PC-3 (cell line): ENCODE data around the gene FAM216A. TPM values are rescaled to one million over a fixed set of nuclear protein-coding genes. Genes with fewer than 3 reads are reported as not detected.
A peak's percentile ranks its signal among the peaks of the same experiment; 100 is the strongest.

Experiments used
- ATAC-seq: fragments of 200-7000 bp; cut with Tn5 transposase; 2 replicates; pipeline ENCODE4 v1.9.1; 2020; ENCODE audit warnings: mild to moderate bottlenecking, moderate library complexity
- BruUV-seq: library from RNA; stranded (reverse); fragments of 400-500 nt; replicated peaks from 2 replicates; lab custom pipeline; 2021; lab: Mats Ljungman, UMichigan
- CTCF ChIA-PET: fragments of 300-600 bp; sonication (Branson Sonifier 250); formaldehyde crosslinking; loops from one replicate; lab custom pipeline; 2022; ENCODE audit warnings: antibody characterized with exemption; lab: Charles Lee
- POLR2A ChIA-PET: fragments of 300-600 bp; sonication (Branson Sonifier 250); formaldehyde crosslinking; loops from one replicate; lab custom pipeline; 2022; ENCODE audit warnings: antibody characterized with exemption; ENCODE audit not compliant: unreplicated experiment; lab: Charles Lee
- DNase-seq: peaks from one replicate; pipeline ENCODE4 v3.0.0-alpha.2; 2015
- H2AFZ ChIP-seq: fragments of 300-600 bp; sonication (generic); 2 replicates; pipeline ENCODE4 v1.6.0; 2016; ENCODE audit warnings: antibody characterized with exemption, low read length
- H3F3A ChIP-seq: fragments of 300-600 bp; sonication (generic); one replicate; pipeline ENCODE4 v1.6.0; 2017; ENCODE audit warnings: antibody characterized with exemption, low read length, control low read depth, mild to moderate bottlenecking; ENCODE audit not compliant: unreplicated experiment
- H3K27ac ChIP-seq: fragments of 300-600 bp; sonication (generic); 2 replicates; pipeline ENCODE4 v1.5.1; 2016; ENCODE audit warnings: mild to moderate bottlenecking, low read length
- H3K27me3 ChIP-seq: fragments of 300-600 bp; sonication (generic); 2 replicates; pipeline ENCODE4 v1.6.1; 2016; ENCODE audit warnings: low read length, mixed read lengths
- H3K36me3 ChIP-seq: fragments of 300-600 bp; sonication (generic); 2 replicates; pipeline ENCODE4 v1.6.1; 2016; ENCODE audit warnings: low read depth, mixed run types, low read length, mixed read lengths
- H3K4me1 ChIP-seq: fragments of 300-600 bp; sonication (generic); 2 replicates; pipeline ENCODE4 v1.5.1; 2016; ENCODE audit warnings: low read length; ENCODE audit not compliant: insufficient read depth
- H3K4me2 ChIP-seq: fragments of 300-600 bp; sonication (generic); 2 replicates; pipeline ENCODE4 v1.6.0; 2016; ENCODE audit warnings: low read length
- H3K4me3 ChIP-seq: fragments of 300-600 bp; sonication (generic); 2 replicates; pipeline ENCODE4 v1.5.1; 2016; ENCODE audit warnings: mild to moderate bottlenecking, low read length, mixed read lengths
- H3K79me2 ChIP-seq: fragments of 300-600 bp; sonication (generic); 2 replicates; pipeline ENCODE4 v1.6.1; 2017; ENCODE audit warnings: low read length, mixed read lengths
- H3K9ac ChIP-seq: fragments of 300-600 bp; sonication (generic); 2 replicates; pipeline ENCODE4 v1.6.0; 2016; ENCODE audit warnings: mild to moderate bottlenecking, low read length
- H3K9me2 ChIP-seq: fragments of 300-600 bp; sonication (generic); replicated peaks from 2 replicates; pipeline ENCODE4 v1.6.1; 2016; ENCODE audit warnings: mixed run types, low read length, mixed read lengths
- H3K9me3 ChIP-seq: fragments of 300-600 bp; sonication (generic); 2 replicates; pipeline ENCODE4 v1.6.1; 2016; ENCODE audit warnings: low read length, mixed read lengths
- H4K20me1 ChIP-seq: fragments of 300-600 bp; sonication (generic); 2 replicates; pipeline ENCODE4 v1.6.1; 2016; ENCODE audit warnings: low read length, mixed read lengths
- CTCF ChIP-seq: fragments of 300-600 bp; sonication (generic); conservative IDR thresholded peaks from 2 replicates; pipeline ENCODE4 v1.5.1; 2017; ENCODE audit warnings: antibody characterized with exemption, low read depth, mild to moderate bottlenecking, low read length
- EZH2 ChIP-seq: fragments of 300-600 bp; sonication (generic); IDR thresholded peaks from one replicate; pipeline ENCODE4 v1.6.1; 2017; ENCODE audit warnings: antibody characterized with exemption, mild to moderate bottlenecking, low read length; ENCODE audit not compliant: unreplicated experiment
- EZH2phosphoT487 ChIP-seq: fragments of 300-600 bp; sonication (generic); IDR thresholded peaks from 2 replicates; pipeline ENCODE4 v1.6.1; 2018; ENCODE audit warnings: mild to moderate bottlenecking, antibody characterized with exemption, low read length, borderline replicate concordance
- intact Hi-C: fragments of 100-400 bp; cut with micrococcal nuclease; formaldehyde crosslinking; loops from 2 replicates; pipeline ENCODE4 v1.9.0; 2023
- total RNA-seq: library from RNA; depleted of rRNA; stranded (reverse); fragments of >200 nt; gene quantifications from 2 replicates; pipeline ENCODE4 v1.2.3, GENCODE V29; 2014

The FAM216A gene
- total RNA-seq, 1 experiment from 2014 or later, result 27.8 TPM

- Histone ChIP-seq H3K9ac (no peak overlapping the region), H3K27ac (no peak overlapping the region), H3K79me2 (peaks cover 58% of the 10 kb centered on the region), H4K20me1 (0 out of 2 replicates have a peak, but pooled peaks cover 3% of the 10 kb centered on the region), H3K9me2 (no peaks in the 10 kb centered on the region), H3K4me3 (no peak overlapping the region; the same call in 1 of the 2 replicates), H3K36me3 (peaks cover 23% of the 10 kb centered on the region), H3K4me2 (peak overlapping the region; percentile 85), H3F3A (no peaks in the 10 kb centered on the region), H3K4me1 (peaks cover 22% of the 10 kb centered on the region), H3K27me3 (no peaks in the 10 kb centered on the region), H3K9me3 (no peaks in the 10 kb centered on the region), H2AFZ (no peak overlapping the region)
- POLR2A ChIA-PET, result interaction anchor here (0.7 kb wide), 1 partner anchor 31 kb away, joined by 11 read pairs; the partner anchor contains the start of gene GPN3
- DNase-seq (peak; percentile 36), ATAC-seq (no peak)
- intact Hi-C loops, result no loop called here
- CTCF ChIA-PET, result no interaction called here
- no peak for TF ChIP-seq EZH2
- no peak for TF ChIP-seq CTCF
- TF ChIP-seq EZH2phosphoT487, result no peak
- BruUV-seq, result no TSS peak
Measured at GRCh38 chr12:110498984-110499706, 30.5 kb downstream of the FAM216A start.

- Histone ChIP-seq H3K27me3 (no peaks in the 10 kb centered on the region), H3K4me1 (peaks cover 22% of the 10 kb centered on the region), H4K20me1 (0 out of 2 replicates have a peak, but pooled peaks cover 3% of the 10 kb centered on the region), H3K79me2 (peaks cover 51% of the 10 kb centered on the region), H3K9ac (peak overlapping the region; percentile 94), H2AFZ (peak overlapping the region; percentile 90), H3K36me3 (peaks cover 12% of the 10 kb centered on the region), H3K9me3 (no peaks in the 10 kb centered on the region), H3K4me2 (peak overlapping the region; percentile 85), H3K4me3 (peak overlapping the region; percentile 96), H3K27ac (peak overlapping the region; percentile 62), H3K9me2 (no peaks in the 10 kb centered on the region), H3F3A (no peaks in the 10 kb centered on the region)
- TSS peak; percentile 62 for BruUV-seq
- POLR2A ChIA-PET, result no interaction called here
- peak; percentile 57 for ATAC-seq
- DNase-seq, result peak; percentile 60
- TF ChIP-seq EZH2, result no peak
- no peak for TF ChIP-seq EZH2phosphoT487
- TF ChIP-seq CTCF, result no peak
- CTCF ChIA-PET, result no interaction called here
- intact Hi-C loops, result no loop called here
Measured at GRCh38 chr12:110501399-110501751, 32.7 kb downstream of the FAM216A start.
